ENCODE measurements around the gene C5orf15. TPM values are rescaled to one million over a fixed set of nuclear protein-coding genes. Genes with fewer than 3 reads are reported as not detected.

Gene C5orf15
- polyA plus RNA-seq, 1 of the 3 experiments (the other 2 are of a cell fraction): 81.0 TPM

DNA sequence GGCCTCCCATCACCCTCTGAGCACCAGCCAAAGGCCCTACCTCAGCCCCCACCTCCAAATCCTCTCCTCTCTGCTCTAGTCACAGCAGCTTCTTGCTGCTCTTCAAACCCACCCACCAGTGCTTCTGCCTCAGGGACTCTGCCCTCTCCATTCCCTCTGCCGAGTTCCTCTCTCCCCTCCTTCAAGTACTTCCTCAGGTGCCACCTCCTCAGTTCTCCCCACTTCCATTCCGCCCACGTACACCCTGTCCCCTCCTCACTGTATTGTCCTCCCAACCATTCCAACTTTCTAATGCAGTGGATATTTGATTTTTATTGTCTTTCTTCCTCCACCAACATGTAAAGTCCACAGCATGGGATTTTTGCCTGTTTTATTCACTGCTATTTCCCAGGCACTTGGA is 43.2 kb downstream of the C5orf15 start:
- H3K9ac ChIP-seq: no peak overlapping the region
- H3K79me2 ChIP-seq (ENCODE audit: insufficient read depth): no peaks in the 10 kb centered on the region
- no peaks in the 10 kb centered on the region for H4K20me1 ChIP-seq (ENCODE audit: insufficient read depth)
- no peaks in the 10 kb centered on the region for H3K9me2 ChIP-seq
- H3K9me3 ChIP-seq: no peaks in the 10 kb centered on the region
- no peak overlapping the region for H3K4me3 ChIP-seq (ENCODE audit: low read depth in 2 of 2, low read length in 1 of 2)
- POLR2A ChIA-PET: no interaction called here
- TF ChIP-seq, protein P1, sequence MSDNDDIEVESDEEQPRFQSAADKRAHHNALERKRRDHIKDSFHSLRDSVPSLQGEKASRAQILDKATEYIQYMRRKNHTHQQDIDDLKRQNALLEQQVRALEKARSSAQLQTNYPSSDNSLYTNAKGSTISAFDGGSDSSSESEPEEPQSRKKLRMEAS (IDR thresholded peaks at IDR 0.05; ENCODE audit: low read depth): no peak
- TF ChIP-seq, protein P2, sequence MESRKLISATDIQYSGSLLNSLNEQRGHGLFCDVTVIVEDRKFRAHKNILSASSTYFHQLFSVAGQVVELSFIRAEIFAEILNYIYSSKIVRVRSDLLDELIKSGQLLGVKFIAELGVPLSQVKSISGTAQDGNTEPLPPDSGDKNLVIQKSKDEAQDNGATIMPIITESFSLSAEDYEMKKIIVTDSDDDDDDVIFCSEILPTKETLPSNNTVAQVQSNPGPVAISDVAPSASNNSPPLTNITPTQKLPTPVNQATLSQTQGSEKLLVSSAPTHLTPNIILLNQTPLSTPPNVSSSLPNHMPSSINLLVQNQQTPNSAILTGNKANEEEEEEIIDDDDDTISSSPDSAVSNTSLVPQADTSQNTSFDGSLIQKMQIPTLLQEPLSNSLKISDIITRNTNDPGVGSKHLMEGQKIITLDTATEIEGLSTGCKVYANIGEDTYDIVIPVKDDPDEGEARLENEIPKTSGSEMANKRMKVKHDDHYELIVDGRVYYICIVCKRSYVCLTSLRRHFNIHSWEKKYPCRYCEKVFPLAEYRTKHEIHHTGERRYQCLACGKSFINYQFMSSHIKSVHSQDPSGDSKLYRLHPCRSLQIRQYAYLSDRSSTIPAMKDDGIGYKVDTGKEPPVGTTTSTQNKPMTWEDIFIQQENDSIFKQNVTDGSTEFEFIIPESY (IDR thresholded peaks at IDR 0.05; ENCODE audit: borderline replicate concordance, low read depth): no peak
- TF ChIP-seq SIN3A (IDR thresholded peaks at IDR 0.05; ENCODE audit: borderline replicate concordance, low read depth, low read length): no peak
- no peak for TF ChIP-seq SMC3 (IDR thresholded peaks at IDR 0.05; ENCODE audit: low read depth, low read length)
- no peak for TF ChIP-seq TEAD4 (IDR thresholded peaks at IDR 0.05; ENCODE audit: borderline replicate concordance, insufficient read depth)
- no peak for TF ChIP-seq NFIC (IDR thresholded peaks at IDR 0.05; ENCODE audit: borderline replicate concordance)
- TF ChIP-seq GABPA (IDR thresholded peaks at IDR 0.05; ENCODE audit: low read depth): no peak
- TF ChIP-seq, protein P3, sequence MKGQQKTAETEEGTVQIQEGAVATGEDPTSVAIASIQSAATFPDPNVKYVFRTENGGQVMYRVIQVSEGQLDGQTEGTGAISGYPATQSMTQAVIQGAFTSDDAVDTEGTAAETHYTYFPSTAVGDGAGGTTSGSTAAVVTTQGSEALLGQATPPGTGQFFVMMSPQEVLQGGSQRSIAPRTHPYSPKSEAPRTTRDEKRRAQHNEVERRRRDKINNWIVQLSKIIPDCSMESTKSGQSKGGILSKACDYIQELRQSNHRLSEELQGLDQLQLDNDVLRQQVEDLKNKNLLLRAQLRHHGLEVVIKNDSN (IDR thresholded peaks at IDR 0.05; ENCODE audit: borderline replicate concordance, low read depth): no peak
- TF ChIP-seq RFX5 (IDR thresholded peaks at IDR 0.05; ENCODE audit: low read length): no peak
- no peak for TF ChIP-seq POLR2AphosphoS5 (IDR thresholded peaks at IDR 0.05; ENCODE audit: low read depth, low read length)
- no peak for TF ChIP-seq FOXJ3 (CRISPR knock-in tag; IDR thresholded peaks at IDR 0.05)
- TF ChIP-seq, protein P4, sequence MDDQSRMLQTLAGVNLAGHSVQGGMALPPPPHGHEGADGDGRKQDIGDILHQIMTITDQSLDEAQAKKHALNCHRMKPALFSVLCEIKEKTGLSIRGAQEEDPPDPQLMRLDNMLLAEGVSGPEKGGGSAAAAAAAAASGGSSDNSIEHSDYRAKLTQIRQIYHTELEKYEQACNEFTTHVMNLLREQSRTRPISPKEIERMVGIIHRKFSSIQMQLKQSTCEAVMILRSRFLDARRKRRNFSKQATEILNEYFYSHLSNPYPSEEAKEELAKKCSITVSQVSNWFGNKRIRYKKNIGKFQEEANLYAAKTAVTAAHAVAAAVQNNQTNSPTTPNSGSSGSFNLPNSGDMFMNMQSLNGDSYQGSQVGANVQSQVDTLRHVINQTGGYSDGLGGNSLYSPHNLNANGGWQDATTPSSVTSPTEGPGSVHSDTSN (IDR thresholded peaks at IDR 0.05): no peak
- TF ChIP-seq MEF2A (IDR thresholded peaks at IDR 0.05; ENCODE audit: borderline replicate concordance, low read depth): no peak
- H3K27me3 ChIP-seq (ENCODE audit: insufficient read depth): no peaks in the 10 kb centered on the region; the same call in 1 of the 2 replicates
- no peak overlapping the region for H2AFZ ChIP-seq (ENCODE audit: low read depth)
- H3K4me2 ChIP-seq: no peak overlapping the region
- DNase-seq: no peak
- CTCF ChIA-PET: interaction anchor here (1.3 kb wide), 1 partner anchor 502 kb away, joined by 8 read pairs; no protein-coding TSS in a partner anchor
- H3F3A ChIP-seq (replicated peaks; ENCODE audit: insufficient read depth): no peaks in the 10 kb centered on the region
- H3K4me1 ChIP-seq (ENCODE audit: control insufficient read depth in 1 of 2, insufficient read depth in 2 of 2, low read depth in 1 of 2, low read length in 1 of 2): peaks cover 0 to 47% of the 10 kb centered on the region in 2 experiments; a peak in 2 of 4 replicates
- no peak overlapping the region for H3K27ac ChIP-seq (ENCODE audit: low read depth in 2 of 2, low read length in 1 of 2)
- 66% methylated on average over 3 of the region's 3 CpGs for WGBS (ENCODE audit: low lambda C conversion rate)
- no peaks in the 10 kb centered on the region for H3K36me3 ChIP-seq (replicated peaks in 1 of 2; ENCODE audit: control insufficient read depth in 1 of 2, insufficient read depth in 2 of 2, low read length in 1 of 2)

Data from SK-N-SH (cell line).